Calu3 (cell line): ENCODE data around the gene CALY. TPM values are rescaled to one million over a fixed set of nuclear protein-coding genes. Genes with fewer than 3 reads are reported as not detected.
A peak's percentile ranks its signal among the peaks of the same experiment; 100 is the strongest.

Experiments
- BruUV-seq: library from RNA; stranded (reverse); fragments of 400-500 nt; replicated peaks from 2 replicates; lab custom pipeline; 2021; lab: Mats Ljungman, UMichigan
- CTCF ChIA-PET: fragments of 300-600 bp; sonication (Branson Sonifier 250); formaldehyde crosslinking; loops from one replicate; lab custom pipeline; 2022; ENCODE audit warnings: antibody characterized with exemption; lab: Charles Lee
- DNase-seq: peaks from one replicate; pipeline ENCODE4 v3.0.0; 2022
- H3K27ac Mint-ChIP-seq: one replicate; pipeline ENCODE4 v1.8.0; 2022; ENCODE audit warnings: mixed read lengths; ENCODE audit not compliant: unreplicated experiment
- H3K27me3 Mint-ChIP-seq: one replicate; pipeline ENCODE4 v1.8.0; 2022; ENCODE audit warnings: mixed read lengths; ENCODE audit not compliant: unreplicated experiment
- H3K36me3 Mint-ChIP-seq: one replicate; pipeline ENCODE4 v1.8.0; 2022; ENCODE audit warnings: mild to moderate bottlenecking, moderate library complexity, mixed read lengths; ENCODE audit not compliant: insufficient read depth, unreplicated experiment
- H3K4me1 Mint-ChIP-seq: one replicate; pipeline ENCODE4 v1.8.0; 2022; ENCODE audit warnings: mild to moderate bottlenecking, low read depth, mixed read lengths; ENCODE audit not compliant: unreplicated experiment
- H3K4me3 Mint-ChIP-seq: one replicate; pipeline ENCODE4 v1.8.0; 2022; ENCODE audit warnings: mild to moderate bottlenecking, low read depth, moderate library complexity, mixed read lengths; ENCODE audit not compliant: unreplicated experiment
- H3K9me3 Mint-ChIP-seq: one replicate; pipeline ENCODE4 v1.8.0; 2022; ENCODE audit warnings: low read depth, mixed read lengths; ENCODE audit not compliant: unreplicated experiment
- intact Hi-C: fragments of 100-400 bp; cut with micrococcal nuclease; formaldehyde crosslinking; loops from one replicate; pipeline ENCODE4 v1.10.0; 2022; ENCODE audit not compliant: unreplicated experiment
- total RNA-seq: library from RNA; stranded (reverse); gene quantifications from 2 replicates; pipeline ENCODE4 v1.2.3, GENCODE V29; 2022
- TF ChIP-seq, protein P1 (sequence below): fragments of 200-600 bp; IDR thresholded peaks from one replicate; pipeline ENCODE4 v1.8.0; 2022; ENCODE audit warnings: antibody characterized with exemption; ENCODE audit not compliant: unreplicated experiment

Gene CALY
- total RNA-seq, 1 experiment from 2014 or later: not detected

DNA sequence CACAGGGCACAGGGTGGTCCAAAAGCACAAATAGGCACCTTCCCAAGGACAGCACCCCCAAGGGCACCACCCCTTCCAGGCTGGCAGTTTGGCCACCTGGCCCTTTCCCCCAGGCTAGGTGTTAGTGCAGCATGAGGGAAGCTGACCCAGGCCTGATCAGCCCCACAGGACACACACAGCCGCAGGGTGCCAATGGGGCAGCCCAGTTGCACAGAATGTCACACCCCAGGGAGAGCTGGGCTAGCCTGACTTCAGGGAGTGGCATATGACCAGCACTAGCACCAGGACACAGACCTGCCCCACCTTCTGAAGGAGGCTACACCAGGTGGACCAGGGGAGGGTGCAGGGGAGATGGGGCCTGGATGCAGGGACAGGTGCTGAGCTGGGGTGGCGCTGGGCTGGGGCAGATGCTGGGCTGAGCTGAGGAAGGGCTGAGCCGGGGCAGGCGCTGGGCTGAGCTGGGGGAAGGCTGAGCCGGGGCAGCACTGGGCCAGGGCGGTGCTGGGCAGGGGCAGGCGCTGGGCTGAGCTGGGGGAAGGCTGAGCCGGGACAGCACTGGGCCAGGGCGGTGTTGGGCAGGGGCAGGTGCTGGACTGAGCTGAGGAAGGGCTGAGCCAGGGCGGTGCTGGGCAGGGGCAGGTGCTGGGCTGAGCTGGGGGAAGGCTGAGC, 56.2 kb downstream of the CALY start:
- H3K4me1 Mint-ChIP-seq: peaks cover 10% of the 10 kb centered on the region
- TF ChIP-seq, protein P1, sequence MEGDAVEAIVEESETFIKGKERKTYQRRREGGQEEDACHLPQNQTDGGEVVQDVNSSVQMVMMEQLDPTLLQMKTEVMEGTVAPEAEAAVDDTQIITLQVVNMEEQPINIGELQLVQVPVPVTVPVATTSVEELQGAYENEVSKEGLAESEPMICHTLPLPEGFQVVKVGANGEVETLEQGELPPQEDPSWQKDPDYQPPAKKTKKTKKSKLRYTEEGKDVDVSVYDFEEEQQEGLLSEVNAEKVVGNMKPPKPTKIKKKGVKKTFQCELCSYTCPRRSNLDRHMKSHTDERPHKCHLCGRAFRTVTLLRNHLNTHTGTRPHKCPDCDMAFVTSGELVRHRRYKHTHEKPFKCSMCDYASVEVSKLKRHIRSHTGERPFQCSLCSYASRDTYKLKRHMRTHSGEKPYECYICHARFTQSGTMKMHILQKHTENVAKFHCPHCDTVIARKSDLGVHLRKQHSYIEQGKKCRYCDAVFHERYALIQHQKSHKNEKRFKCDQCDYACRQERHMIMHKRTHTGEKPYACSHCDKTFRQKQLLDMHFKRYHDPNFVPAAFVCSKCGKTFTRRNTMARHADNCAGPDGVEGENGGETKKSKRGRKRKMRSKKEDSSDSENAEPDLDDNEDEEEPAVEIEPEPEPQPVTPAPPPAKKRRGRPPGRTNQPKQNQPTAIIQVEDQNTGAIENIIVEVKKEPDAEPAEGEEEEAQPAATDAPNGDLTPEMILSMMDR: no peak
- CTCF ChIA-PET: no interaction called here

DNA sequence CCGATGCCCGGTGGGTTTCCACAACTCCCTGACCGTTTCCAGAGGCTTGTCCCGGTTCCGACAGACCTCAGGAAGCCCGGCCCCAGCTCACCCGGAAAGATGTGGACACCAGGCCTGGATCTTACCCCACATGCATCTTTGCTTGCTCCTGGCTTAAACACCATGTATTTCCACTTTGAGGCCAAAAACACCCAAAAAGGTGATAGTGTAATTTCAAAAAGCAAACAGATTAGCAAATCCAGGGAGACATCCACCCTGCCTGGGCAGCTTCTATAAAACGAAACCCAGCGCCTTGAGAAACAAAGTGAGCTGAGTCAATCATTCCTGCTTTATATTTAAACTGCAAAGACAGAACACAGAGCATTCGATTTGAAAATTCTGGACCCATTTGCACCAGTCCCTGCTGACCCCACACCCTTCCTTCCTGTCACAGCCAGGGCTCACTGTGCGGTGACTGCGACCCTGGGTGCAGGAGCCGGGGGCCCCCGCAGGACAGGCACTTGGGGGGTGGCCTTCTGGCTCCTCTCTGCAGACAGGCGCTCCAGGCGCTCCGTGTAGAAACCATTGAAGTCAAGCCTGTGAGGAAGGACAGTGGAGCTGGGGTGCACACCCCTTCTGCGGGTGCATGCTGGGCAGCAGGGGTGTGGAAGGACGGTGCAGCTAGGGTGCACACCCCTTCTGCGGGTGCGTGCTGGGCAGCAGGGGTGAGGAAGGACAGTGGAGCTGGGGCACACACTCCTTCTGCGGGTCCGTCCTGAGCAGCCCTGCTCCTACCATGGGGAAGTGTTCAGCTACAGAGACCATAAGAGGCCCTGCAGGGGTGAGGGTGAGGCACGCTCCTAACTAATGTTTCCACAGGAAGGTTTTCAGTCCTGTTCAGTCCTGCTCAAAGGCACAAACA, 57.1 kb downstream of the CALY start:
- TF ChIP-seq, protein P1: no peak
- no peak overlapping the region for H3K27ac Mint-ChIP-seq

More for the DNA sequence above, 56.2 kb downstream of the CALY start:
- H3K9me3 Mint-ChIP-seq: no peaks in the 10 kb centered on the region
- H3K27ac Mint-ChIP-seq: no peak overlapping the region
- no peaks in the 10 kb centered on the region for H3K27me3 Mint-ChIP-seq
- BruUV-seq: no TSS peak
- H3K4me3 Mint-ChIP-seq: no peak overlapping the region
- peaks cover 32% of the 10 kb centered on the region for H3K36me3 Mint-ChIP-seq
- DNase-seq: no peak
- intact Hi-C loops: no loop called here

DNA sequence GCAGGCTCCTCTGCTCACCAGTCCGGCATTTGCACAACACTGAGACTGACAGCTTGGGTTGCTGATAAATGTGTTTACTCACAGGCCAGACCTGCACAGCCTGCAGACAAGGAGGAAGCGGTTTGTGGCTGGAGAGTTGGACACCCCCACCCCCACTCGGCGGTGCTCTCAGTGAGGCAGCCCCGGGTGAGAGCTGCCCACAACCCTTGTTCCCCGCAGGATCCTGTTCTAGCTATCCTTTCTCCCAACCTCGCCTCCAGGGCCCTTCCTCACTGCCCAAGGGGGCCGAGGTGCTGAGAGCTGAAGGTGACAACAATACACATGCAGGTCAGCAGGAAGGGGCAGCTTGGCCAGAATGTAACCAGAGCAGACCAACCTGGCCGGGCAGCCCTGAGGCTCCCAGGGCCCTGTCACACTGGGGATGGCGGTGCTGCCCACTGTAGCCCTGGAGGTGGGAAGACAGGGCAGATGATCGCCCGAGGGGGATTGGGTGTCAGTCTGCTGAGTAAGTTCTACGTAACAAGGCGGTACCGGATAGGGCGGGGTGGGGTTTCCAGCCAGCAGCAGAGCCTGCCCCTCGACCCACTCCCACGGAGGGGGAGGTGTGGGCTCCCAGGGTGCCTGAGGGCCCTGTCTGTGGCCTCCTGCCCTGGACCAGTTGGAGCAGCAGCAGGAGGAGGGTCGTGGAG, 58.0 kb downstream of the CALY start:
- Mint-ChIP-seq H3K36me3 (peaks cover 28% of the 10 kb centered on the region), H3K9me3 (no peaks in the 10 kb centered on the region), H3K4me1 (peaks cover 10% of the 10 kb centered on the region), H3K4me3 (peak overlapping the region; percentile 44), H3K27me3 (no peaks in the 10 kb centered on the region), H3K27ac (no peak overlapping the region)
- DNase-seq: peak; percentile 67
- intact Hi-C loops: no loop called here
- BruUV-seq: no TSS peak
- CTCF ChIA-PET: no interaction called here
- TF ChIP-seq, protein P1: no peak

More for the DNA sequence above, 57.1 kb downstream of the CALY start:
- CTCF ChIA-PET: no interaction called here
- Mint-ChIP-seq H3K36me3 (peaks cover 33% of the 10 kb centered on the region), H3K9me3 (no peaks in the 10 kb centered on the region), H3K4me3 (no peak overlapping the region), H3K27me3 (no peaks in the 10 kb centered on the region), H3K4me1 (peaks cover 10% of the 10 kb centered on the region)
- BruUV-seq: no TSS peak
- intact Hi-C loops: no loop called here
- DNase-seq: no peak

DNA sequence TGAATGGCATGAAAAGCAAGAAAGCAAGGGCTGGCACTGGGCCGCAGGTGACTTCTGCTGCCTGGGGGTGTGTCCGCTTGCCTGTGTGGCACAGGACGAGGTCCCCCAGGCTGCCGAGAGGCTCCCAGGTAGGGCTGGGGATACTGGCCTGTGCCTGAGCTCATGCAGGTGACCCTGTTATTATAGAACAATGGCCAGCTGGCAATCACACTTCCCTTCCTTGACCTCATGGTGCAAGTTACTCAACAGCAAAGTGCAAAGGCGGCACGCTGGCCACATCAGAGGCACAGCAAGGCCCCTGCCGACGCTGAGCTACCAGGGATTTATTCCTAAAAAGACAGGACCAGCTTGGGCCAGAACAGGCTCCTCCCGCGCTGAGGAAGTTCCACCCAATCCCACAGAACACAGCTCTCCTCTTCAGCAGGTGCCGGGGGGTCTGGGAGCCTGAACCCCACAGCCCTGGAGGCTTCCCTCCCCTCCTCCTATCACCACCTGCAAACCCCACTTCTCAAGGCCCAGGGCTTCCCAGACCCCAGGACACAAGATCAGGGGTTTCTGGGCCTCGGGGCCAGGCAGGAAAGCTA, 58.6 kb downstream of the CALY start:
- Mint-ChIP-seq H3K9me3 (no peaks in the 10 kb centered on the region), H3K4me1 (peaks cover 10% of the 10 kb centered on the region), H3K4me3 (peak overlapping the region; percentile 44), H3K27me3 (no peaks in the 10 kb centered on the region), H3K27ac (no peak overlapping the region), H3K36me3 (peaks cover 28% of the 10 kb centered on the region)
- CTCF ChIA-PET: no interaction called here
- TF ChIP-seq, protein P1: no peak
- no TSS peak for BruUV-seq
- DNase-seq: no peak
- intact Hi-C loops: no loop called here
